SU-DHL-6 (cell line): Measurements from ENCODE around the gene HOMER3.

ENCODE experiments used
- CTCF ChIP-seq: fragments of 200-600 bp; sonication (generic); IDR thresholded peaks from one replicate; pipeline ENCODE4 v1.5.1; 2017; ENCODE audit warnings: antibody characterized with exemption, mild to moderate bottlenecking, low read length, moderate library complexity; ENCODE audit not compliant: insufficient read depth, poor library complexity, severe bottlenecking
- EZH2phosphoT487 ChIP-seq: fragments of 200-600 bp; sonication (generic), shearing (Covaris generic); conservative IDR thresholded peaks from 2 replicates; pipeline ENCODE4 v1.6.1; 2018; ENCODE audit warnings: mild to moderate bottlenecking, antibody characterized with exemption, low read length, moderate library complexity, mixed read lengths

GRCh38 chr19:18881491-18881890 is 59.5 kb downstream of the HOMER3 start:
- TF ChIP-seq CTCF (no peak), EZH2phosphoT487 (no peak)
